IMR-90 (cell line): Measurements from ENCODE around the gene FSTL3.

Experiments used
- CEBPB ChIP-seq: IDR thresholded peaks from 2 replicates; pipeline ENCODE4 v1.6.1; 2012; ENCODE audit warnings: low read depth, low read length, improper control_type of control experiment
- CHD1 ChIP-seq: IDR thresholded peaks from 2 replicates; pipeline ENCODE4 v1.6.1; 2012; ENCODE audit warnings: low read depth, low read length, improper control_type of control experiment
- ELK1 ChIP-seq: fragments of 150-350 bp; IDR thresholded peaks from 2 replicates; pipeline ENCODE4 v1.6.1; 2016; ENCODE audit warnings: low read depth, mild to moderate bottlenecking, low read length, moderate library complexity, borderline replicate concordance
- FOS ChIP-seq: fragments of 150-350 bp; IDR thresholded peaks from 2 replicates; pipeline ENCODE4 v1.6.1; 2016; ENCODE audit warnings: low read depth, low read length
- MAFK ChIP-seq: IDR thresholded peaks from 2 replicates; pipeline ENCODE4 v1.6.1; 2012; ENCODE audit warnings: low read depth, low read length, improper control_type of control experiment
- MXI1 ChIP-seq: IDR thresholded peaks from 2 replicates; pipeline ENCODE4 v1.6.1; 2012; ENCODE audit warnings: low read depth, mild to moderate bottlenecking, low read length, moderate library complexity, borderline replicate concordance
- NFE2L2 ChIP-seq: fragments of 150-350 bp; IDR thresholded peaks from 2 replicates; pipeline ENCODE4 v1.6.1; 2016; ENCODE audit warnings: low read depth, mild to moderate bottlenecking, low read length
- POLR2A ChIP-seq: IDR thresholded peaks from 2 replicates; pipeline ENCODE4 v1.6.1; 2012; ENCODE audit warnings: mild to moderate bottlenecking, low read depth, low read length
- RAD21 ChIP-seq: IDR thresholded peaks from 2 replicates; pipeline ENCODE4 v1.6.1; 2012; ENCODE audit warnings: low read length, improper control_type of control experiment
- RFX5 ChIP-seq: IDR thresholded peaks from 2 replicates; pipeline ENCODE4 v1.8.0; 2012; ENCODE audit warnings: low read depth, mild to moderate bottlenecking, low read length, moderate library complexity
- SMC3 ChIP-seq: fragments of 150-350 bp; IDR thresholded peaks from 2 replicates; pipeline ENCODE4 v1.6.1; 2016; ENCODE audit warnings: low read depth, mild to moderate bottlenecking, antibody characterized with exemption, low read length, moderate library complexity
- TF ChIP-seq, protein P1 (sequence below): conservative IDR thresholded peaks from 2 replicates; pipeline ENCODE4 v1.5.1; 2012; ENCODE audit warnings: mild to moderate bottlenecking, low read depth, low read length, improper control_type of control experiment
- TF ChIP-seq, protein P2 (sequence below): fragments of 150-350 bp; IDR thresholded peaks from 2 replicates; pipeline ENCODE4 v1.6.1; 2017; ENCODE audit warnings: mild to moderate bottlenecking, antibody characterized with exemption, low read length, low read depth

- TF ChIP-seq, protein P1, sequence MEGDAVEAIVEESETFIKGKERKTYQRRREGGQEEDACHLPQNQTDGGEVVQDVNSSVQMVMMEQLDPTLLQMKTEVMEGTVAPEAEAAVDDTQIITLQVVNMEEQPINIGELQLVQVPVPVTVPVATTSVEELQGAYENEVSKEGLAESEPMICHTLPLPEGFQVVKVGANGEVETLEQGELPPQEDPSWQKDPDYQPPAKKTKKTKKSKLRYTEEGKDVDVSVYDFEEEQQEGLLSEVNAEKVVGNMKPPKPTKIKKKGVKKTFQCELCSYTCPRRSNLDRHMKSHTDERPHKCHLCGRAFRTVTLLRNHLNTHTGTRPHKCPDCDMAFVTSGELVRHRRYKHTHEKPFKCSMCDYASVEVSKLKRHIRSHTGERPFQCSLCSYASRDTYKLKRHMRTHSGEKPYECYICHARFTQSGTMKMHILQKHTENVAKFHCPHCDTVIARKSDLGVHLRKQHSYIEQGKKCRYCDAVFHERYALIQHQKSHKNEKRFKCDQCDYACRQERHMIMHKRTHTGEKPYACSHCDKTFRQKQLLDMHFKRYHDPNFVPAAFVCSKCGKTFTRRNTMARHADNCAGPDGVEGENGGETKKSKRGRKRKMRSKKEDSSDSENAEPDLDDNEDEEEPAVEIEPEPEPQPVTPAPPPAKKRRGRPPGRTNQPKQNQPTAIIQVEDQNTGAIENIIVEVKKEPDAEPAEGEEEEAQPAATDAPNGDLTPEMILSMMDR, result no peak
- TF ChIP-seq POLR2A (no peak), RAD21 (no peak), MAFK (no peak), ELK1 (no peak), RFX5 (no peak), CHD1 (no peak), SMC3 (no peak), FOS (no peak), CEBPB (no peak), NFE2L2 (no peak), MXI1 (no peak)
- TF ChIP-seq, protein P2, sequence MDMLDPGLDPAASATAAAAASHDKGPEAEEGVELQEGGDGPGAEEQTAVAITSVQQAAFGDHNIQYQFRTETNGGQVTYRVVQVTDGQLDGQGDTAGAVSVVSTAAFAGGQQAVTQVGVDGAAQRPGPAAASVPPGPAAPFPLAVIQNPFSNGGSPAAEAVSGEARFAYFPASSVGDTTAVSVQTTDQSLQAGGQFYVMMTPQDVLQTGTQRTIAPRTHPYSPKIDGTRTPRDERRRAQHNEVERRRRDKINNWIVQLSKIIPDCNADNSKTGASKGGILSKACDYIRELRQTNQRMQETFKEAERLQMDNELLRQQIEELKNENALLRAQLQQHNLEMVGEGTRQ, result no peak
These were observed 49.4 kb downstream of the FSTL3 start for GRCh38 chr19:725461-726089.
